ENCODE measurements around the gene FAM13A.
"Not testable (repeated sequence)": the region's sequence is repeated elsewhere in the genome, so short reads cannot be mapped to it uniquely, and the experiment has no call there.

The FAM13A gene
- 2.4 to 17.8 (median 8.2) reads per million in 4 experiments for total RNA-seq

GRCh38 chr4:89056953-89057398 lies at the start of gene FAM13A:
Gene FAM13A (minus strand): TSS chr4:89057185. CDS start chr4:89056964, 221 bp downstream.
- DNase-seq: no peak

DNA sequence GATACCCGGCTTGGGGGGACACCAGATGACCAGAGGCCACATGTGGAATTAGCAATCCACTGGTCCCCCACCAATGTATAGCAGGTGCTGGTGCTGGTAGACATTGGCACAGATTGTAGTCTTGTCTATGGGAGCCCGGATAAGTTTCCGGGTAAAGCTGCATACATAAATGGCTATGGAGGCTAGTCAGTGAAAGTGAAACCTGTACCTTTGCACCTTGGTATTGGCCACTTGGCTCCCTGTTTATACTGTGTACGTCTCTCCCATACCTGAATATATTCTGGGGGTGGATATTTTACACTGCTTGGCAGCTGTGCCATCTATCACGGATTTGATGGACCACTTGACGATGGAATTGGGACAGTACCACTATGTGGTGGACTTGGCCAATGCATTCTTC lies 48.7 kb upstream of the FAM13A start:
- no peak for DNase-seq

DNA sequence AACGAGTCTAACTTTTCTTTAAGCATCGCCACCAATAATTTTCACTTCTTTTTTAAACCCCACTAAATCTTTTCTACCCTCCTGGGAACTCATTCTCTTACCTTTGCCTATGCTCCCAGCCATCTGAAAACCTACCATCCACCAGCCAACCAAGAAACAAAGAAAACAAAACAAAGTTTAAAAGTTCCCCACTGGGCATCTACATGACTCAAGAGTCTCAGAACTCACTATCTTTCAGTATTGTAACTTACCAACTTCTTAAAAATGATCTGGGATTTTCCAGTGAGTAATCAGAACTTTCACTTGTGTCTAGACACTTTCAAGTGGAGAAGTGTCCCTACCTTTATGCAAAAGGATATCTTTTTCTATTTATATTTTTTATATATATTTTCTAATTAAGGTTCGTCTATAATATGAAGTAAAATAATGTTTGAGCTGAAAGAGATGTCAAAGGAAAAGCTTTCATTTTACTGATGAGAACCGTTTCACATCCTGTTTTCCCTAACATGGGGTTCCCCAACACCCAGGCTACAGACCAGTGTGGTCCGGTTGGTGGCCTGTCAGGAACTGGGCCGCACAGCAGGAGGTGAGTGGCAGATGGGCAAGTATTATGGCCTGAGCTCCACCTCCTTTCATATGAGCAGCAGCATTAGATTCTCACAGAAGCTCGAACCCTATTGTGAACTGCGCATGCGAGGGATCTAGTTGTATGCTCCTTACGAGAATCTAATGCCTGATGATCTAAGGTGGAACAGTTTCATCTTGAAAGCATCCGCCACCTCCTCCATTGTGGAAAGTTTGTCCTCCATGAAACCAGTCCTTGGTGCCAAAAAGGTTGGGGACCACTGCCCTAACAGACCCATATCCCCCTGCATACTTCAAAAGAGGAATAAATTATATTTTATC lies 44.5 kb upstream of the FAM13A start:
- DNase-seq: no peak

GRCh38 chr4:89100853-89101252 lies 43.9 kb upstream of the FAM13A start:
- no peak for DNase-seq

DNA sequence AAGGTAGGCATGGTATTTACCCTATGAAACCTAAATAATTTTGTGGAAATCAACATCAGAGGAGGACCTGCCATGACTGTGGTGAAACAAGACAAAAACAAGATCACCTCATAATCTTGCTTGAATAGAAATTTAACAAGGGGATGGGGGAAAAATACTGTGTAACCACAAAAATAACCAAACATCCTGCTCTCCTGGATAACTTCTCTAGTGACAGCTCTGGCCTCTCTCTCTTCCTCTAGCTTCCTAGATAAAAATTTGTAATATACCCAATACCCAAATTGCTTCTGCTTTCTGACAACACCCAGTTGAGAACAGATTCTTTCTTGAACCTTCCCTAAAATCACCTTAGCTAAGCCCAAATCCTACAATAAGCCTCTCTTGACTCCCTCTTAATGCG lies 42.5 kb upstream of the FAM13A start:
- no peak for DNase-seq

DNA sequence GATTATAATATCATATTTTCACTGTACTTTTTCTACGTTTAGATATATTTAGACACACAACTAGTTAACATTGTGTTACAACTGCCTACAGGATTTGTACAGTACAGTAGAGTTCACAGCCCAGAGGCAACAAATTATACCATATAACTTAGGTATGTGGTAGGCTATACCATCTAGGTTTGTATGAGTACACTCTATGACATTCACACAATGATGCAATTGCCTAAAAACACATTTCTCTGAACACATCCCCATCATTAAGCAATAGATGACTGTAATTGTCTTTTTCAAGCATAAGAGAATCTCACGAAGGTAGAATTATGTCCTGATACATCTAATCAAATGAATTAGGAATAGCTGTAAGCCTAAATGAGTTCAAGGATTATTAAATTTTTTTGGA lies 42.0 kb upstream of the FAM13A start:
- DNase-seq: no peak

DNA sequence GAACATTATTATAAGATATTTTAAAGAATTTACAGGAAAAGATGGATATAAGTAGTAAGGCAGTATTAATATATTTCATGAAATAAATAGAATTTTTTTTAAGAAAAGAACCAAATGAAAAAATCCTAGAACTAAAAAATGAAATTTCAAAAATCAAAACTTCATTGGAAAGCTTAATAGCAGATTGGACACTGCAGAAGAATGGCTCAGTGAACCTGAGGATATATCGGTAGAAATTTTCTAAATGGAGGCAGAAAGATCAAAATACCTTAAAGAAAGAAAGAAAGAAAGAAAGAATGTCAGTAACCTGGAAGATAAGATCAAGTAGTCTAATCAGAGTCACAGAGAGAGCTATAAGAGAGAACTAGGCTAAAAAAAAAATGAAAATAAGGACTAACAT lies 21.3 kb upstream of the FAM13A start:
- no peak for DNase-seq

- DNase-seq: no peak
These were observed 20.8 kb upstream of the FAM13A start for GRCh38 chr4:89077761-89078160.

DNA sequence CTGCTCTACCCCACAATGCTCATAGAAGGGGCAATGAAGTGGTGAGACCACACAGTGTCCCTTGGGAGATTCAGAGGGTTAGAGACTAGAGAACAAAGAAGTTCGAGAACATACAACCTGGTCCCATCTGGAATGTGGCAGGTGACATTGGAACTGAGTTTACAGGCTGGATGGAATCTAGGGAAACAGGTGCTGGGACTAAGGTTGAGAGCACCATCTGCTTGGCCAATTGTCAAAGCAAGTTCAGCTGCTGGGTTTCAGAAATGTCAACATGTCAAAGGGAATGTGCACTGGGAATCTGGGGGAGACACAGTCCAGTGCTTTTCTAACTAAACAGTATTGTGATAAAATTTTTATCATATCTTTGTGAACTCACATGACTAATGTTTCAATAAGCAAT lies 15.9 kb upstream of the FAM13A start:
- DNase-seq: no peak

DNA sequence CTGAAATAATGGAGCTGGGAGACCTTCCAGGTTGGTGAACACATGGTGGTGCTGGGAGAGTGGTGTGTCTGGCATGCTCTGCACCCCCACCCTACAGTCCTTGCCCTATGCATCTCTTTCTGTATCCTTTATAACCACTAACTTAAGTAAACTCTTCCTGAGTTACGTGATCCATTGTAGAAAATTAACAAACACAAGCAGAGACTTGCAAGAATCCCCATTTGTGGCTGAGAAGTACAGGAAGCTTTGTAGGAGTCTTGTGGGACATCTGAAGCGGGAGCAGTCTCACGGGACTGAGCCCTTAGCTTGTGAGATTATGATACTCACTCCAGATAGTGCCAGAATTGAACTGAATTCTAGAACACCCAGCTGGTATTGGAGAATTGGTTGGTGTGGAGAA lies 14.3 kb upstream of the FAM13A start:
- no peak for DNase-seq

- DNase-seq: no peak
These were observed 13.1 kb upstream of the FAM13A start for GRCh38 chr4:89070041-89070440.

GRCh38 chr4:89069481-89069880 lies 12.5 kb upstream of the FAM13A start:
- DNase-seq: no peak

DNA sequence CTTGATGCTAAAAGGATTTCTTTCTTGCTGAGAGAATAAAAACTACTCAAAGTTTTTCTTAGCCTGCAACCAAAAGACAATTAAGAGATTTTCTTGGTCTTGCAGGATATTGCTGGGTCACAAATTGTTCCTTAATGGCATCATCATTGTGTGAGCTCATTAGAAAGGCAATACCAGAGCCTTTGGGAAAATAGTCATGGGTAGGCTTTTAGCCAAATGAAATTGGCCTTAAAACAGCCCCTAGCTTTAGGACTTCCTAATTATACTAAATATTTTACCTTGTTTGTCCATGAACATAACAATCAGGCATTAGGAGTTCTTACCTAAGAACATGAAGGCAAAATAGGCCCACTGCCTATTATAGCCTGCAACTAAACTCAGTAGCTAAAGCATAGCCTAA lies 10.4 kb upstream of the FAM13A start:
- no peak for DNase-seq

- no peak for DNase-seq
These were observed 7.9 kb upstream of the FAM13A start for GRCh38 chr4:89064848-89065247.

GRCh38 chr4:89057844-89058243 lies 859 bp upstream of the FAM13A start:
- DNase-seq: not testable (repeated sequence)

DNA sequence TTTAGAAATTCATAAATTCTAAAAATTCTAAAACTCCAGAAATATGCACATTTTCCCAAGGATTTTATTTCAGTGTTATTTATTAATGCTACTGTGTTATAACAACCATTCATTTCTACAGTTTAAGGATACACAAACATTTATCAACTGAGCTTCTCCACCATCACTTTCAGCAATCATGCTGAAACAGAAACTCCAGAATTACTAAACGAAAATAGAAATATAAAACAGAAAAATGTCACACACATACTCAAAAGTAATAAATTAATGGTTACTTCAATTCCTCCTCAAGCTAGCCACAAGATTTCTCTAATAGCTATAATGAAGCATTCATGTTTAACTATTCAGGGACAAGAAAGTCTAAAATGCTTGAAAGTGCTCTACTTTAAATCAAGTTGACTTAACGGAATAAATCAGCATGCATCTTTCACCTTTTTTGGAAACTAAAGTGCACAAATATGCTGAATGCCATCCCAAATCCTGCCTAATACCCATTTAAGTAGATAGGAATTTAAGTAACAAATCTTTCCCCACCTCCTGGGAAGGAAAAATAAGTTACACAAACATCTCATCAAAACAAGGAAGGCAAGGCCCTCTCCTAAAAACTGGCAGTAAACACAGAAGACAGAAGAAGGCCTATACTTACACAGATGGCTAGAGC lies 563 bp downstream of the FAM13A start:
- no peak for DNase-seq

DNA sequence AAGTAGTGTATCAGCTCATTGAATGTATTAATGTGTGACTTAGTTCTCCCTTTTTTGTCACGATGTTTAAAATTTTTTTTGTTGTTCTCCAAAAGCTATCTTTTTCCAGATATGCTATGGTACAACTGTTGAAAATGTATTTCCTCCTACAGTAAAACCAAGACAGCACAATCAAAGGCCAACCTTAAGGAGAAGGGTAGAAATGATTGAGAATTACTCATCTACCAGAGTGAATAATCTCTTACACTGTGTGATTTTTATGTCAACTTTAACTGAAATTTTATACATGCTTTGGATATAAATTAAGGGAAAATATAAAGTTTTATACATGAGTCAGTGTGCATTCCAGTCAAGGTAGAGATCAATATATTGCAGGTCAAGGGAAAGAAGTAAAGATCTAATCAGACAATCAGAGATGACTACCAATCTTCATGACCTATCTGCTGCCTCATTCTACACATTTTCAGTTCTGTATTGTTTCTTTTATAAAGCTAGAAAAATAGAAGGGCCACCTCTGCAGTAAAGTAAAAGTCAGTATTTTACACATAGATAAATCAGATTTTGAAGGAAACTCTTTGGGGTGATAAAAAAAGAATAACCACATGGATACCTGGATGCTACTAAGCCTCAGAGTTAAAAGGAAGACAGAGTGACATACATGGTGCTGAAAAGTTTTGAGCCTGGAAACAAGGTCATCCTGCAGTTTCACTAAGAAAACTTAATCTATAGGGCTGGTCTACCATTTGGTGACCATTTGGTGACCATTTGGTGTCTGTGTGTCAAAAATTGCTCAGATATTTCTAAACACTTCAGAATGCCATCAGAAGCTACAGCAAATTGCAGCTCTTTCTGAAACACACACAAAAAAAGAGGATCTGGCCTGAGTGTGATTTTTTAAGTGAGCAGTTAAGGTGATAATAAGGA lies 1.6 kb downstream of the FAM13A start:
- DNase-seq: no peak

- no peak for DNase-seq
These were observed 2.4 kb downstream of the FAM13A start for GRCh38 chr4:89054627-89055026.

DNA sequence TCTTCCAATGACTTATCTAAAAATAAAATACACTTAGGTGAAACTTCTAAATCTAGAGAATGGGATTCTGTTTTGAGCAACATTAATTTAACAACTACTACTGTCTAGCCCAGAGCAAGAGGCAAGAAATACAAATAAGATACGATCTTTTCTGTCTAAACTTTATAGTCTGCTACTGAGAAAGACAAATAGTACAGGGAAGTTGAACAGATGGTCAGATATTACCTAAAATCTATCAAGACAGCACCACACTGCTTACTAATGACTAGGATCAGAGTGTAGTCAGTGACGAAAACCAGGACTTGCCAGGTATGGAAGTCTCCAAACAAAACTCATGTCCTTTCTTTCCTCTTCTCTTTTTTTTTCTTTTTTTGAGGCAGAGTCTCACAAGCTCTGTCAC lies 7.1 kb downstream of the FAM13A start:
- no peak for DNase-seq

DNA sequence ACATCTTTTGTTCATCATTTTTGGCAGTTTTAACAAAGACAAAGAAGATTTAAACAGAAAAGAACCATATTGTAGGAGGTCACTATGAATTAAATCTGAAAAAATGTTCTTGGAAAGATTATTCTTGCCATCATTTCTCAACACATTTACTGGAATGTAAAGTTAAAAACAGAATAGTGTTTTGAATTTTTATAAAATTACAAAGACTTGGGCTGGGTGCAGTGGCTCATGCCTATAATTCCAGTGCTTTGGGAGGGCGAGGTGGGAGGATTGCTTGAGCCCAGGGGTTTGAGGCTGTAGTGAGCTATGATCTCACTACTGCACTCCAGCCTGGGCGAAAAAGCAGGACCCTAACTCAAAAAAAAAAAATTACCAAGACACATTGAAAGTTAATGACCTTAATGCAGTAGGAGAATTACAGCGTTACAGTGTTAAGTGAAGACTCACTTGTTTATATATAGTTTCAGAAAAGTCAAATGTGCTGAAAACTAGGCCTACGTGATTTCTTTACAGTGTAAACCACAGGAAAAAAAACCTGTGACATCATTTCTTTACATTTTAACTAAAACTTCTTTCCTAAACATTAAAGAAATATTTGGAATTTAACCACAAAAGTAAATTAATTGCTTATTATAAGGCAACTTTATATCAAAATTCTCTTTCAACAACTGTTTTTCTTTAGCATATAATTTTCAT lies 7.9 kb downstream of the FAM13A start:
- DNase-seq: no peak

DNA sequence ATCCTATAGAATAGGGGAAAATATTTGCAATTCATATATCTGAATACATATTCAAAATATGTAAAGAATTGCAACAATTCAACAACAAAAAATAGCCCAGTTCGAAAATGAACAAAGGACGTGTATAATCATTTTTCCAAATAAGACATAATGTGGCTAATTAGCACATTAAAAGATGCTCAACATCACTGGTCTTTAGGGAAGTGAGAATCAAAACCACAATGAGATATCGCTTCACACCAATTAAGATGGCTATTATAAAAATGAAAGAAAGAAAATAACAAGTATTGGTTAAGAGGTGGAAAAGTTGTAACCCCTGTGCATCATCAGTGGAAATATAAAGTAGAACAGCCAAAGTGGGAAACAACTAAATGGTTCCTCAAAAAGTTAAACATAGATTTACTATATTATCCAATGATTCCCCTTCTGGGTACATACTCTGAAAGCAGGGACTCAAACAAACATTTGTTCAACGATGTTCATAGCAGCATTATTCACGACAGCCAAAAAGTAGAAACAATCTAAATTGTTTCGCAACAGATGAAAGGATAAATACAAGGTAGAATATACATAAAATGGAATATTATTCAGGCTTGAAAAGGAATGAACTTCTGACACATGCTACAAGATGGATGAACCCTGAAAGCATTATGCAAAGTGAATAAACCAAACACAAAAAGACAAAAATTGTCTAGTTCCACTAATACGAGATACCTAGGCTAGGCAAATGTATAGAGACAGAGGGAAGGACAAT lies 12.7 kb downstream of the FAM13A start:
- DNase-seq: no peak

DNA sequence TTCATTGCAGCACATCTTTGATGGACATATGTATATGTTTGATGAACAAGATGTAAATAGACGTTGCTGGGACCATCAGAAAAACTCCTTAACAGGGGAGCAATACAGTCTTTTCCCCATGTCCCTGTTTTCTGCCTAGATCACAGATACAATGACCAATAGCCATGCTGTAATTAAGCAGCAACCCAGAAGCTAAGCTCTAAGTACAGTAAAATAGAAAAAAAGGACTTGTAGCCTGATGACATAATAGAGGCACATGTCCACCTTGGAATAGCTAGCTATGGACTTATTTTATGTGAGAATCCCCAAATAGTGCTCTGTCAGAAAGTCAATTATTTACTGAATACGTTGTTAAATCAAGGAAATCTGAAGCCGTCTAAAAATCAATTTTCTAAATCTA lies 14.9 kb downstream of the FAM13A start:
- DNase-seq: no peak
